ENCODE data around the gene MSANTD2. TPM values are rescaled to one million over a fixed set of nuclear protein-coding genes. Genes with fewer than 3 reads are reported as not detected.

MSANTD2 gene
- polyA plus RNA-seq, 2 of the 4 experiments (the other 2 are of a cell fraction) = 5.6 to 6.4 TPM

DNA sequence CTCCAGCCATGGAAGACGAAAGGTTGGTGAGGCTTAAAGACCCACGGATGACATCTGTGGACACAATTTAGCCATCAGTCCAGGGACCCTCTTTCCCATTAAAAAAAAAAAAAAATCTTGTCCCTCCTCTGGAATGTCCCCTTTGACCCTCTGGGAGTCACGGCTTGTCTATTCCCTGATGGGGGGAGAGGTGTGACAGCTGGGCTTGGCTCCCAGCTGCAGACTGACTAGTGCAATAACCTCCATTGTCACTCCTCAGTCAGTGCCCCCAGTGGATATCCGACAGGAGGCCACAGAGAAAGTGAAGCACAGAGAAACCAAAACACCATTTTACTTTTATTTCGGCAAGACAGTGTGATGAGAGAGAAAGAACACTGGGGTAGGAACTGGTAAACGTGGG is 45.5 kb downstream of the MSANTD2 start:
- no peak for DNase-seq (ENCODE audit: low read depth in 1 of 2, low spot score in 1 of 2)
- ChIA-PET POLR2A (no interaction called here), CTCF (interaction anchor here (0.8 to 4.7 kb wide), 4 partner anchors 8 to 86 kb away, joined by 3 to 38 read pairs (median 16); no protein-coding TSS in a partner anchor)
- TF ChIP-seq CHD2 (IDR thresholded peaks at IDR 0.05; ENCODE audit: low read length, partially characterized antibody) = no peak
- no peak for TF ChIP-seq EP300 (IDR thresholded peaks at IDR 0.05)
- TF ChIP-seq ZC3H11A (IDR thresholded peaks at IDR 0.05) = no peak
- TF ChIP-seq CBX2 (IDR thresholded peaks at IDR 0.05; ENCODE audit: borderline replicate concordance, low read depth) = no peak
- no peak for TF ChIP-seq CTCF (IDR thresholded peaks at IDR 0.05)
- TF ChIP-seq MAX (IDR thresholded peaks at IDR 0.05) = no peak
- no peak for TF ChIP-seq ZFP36 (IDR thresholded peaks at IDR 0.05; ENCODE audit: borderline replicate concordance, partially characterized antibody)
- no peak for TF ChIP-seq NPAS2 (CRISPR knock-in tag; IDR thresholded peaks at IDR 0.05; ENCODE audit: borderline replicate concordance)
- no peak for TF ChIP-seq HMGXB4 (CRISPR knock-in tag; IDR thresholded peaks at IDR 0.05; ENCODE audit: borderline replicate concordance)
- TF ChIP-seq HOXA7 (CRISPR knock-in tag; IDR thresholded peaks at IDR 0.05) = no peak
- no peak for TF ChIP-seq POLR2A (IDR thresholded peaks at IDR 0.05; ENCODE audit: low read length)
- no peak for TF ChIP-seq ESRRA (IDR thresholded peaks at IDR 0.05; ENCODE audit: borderline replicate concordance, low read length)
- no peak for TF ChIP-seq RCOR1 (IDR thresholded peaks at IDR 0.05; ENCODE audit: low read depth, low read length)
- TF ChIP-seq RFX5 (IDR thresholded peaks at IDR 0.05) = no peak
- no peak for TF ChIP-seq HOXB5 (CRISPR knock-in tag; IDR thresholded peaks at IDR 0.05)
- no peak for TF ChIP-seq GATA3 (IDR thresholded peaks at IDR 0.05; ENCODE audit: borderline replicate concordance)
- no peak for TF ChIP-seq RNF2 (IDR thresholded peaks at IDR 0.05; ENCODE audit: borderline replicate concordance, low read depth)
- no peak for TF ChIP-seq SMC3 (IDR thresholded peaks at IDR 0.05)
- Histone ChIP-seq H3K4me2 (no peak overlapping the region), H3K9me3 (no peaks in the 10 kb centered on the region), H3K27ac (no peak overlapping the region), H3K4me3 (no peak overlapping the region), H3K4me1 (peaks cover 12% of the 10 kb centered on the region)
- WGBS (ENCODE audit: missing lambda C conversion rate) = 83% methylated on average over 5 of the region's 6 CpGs
- FAIRE-seq = no peak
- no peak for ATAC-seq

DNA sequence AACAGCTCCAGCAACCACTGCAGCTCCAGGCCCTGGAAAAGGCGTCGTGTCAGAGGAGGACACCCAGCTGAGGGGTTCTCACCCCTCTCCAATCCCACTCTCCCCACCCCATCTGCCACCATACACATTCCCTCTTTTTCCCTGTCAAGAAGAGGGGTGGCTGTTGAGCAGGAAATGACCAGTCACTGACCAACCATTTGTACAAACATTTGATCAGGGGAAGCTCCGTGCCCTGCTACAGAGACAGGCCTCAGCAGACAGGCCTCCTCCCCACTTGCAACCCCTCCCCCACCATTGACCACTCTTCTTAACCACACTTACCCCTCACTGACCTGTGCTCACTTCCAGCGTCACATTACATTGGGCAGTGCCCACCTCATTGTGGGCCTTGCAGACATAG is 45.9 kb downstream of the MSANTD2 start:
- no peaks in the 10 kb centered on the region for H3K9me3 ChIP-seq
- CTCF ChIA-PET = interaction anchor here (0.8 to 4.4 kb wide), 4 partner anchors 9 to 110 kb away, joined by 3 to 26 read pairs (median 8); no protein-coding TSS in a partner anchor
- H3K4me3 ChIP-seq = no peak overlapping the region
- no peak overlapping the region for H3K4me2 ChIP-seq
- H3K27ac ChIP-seq = no peak overlapping the region
- 67% methylated on average over 3 of the region's 4 CpGs for WGBS (ENCODE audit: missing lambda C conversion rate)
- POLR2A ChIA-PET = no interaction called here
- ATAC-seq (no peak), FAIRE-seq (no peak), DNase-seq (ENCODE audit: low read depth in 1 of 2, low spot score in 1 of 2) (no peak)
- TF ChIP-seq HDAC2 (IDR thresholded peaks at IDR 0.05) = no peak
- TF ChIP-seq BCL3 (IDR thresholded peaks at IDR 0.05) = no peak
- TF ChIP-seq KDM5A (IDR thresholded peaks at IDR 0.05) = no peak
- no peak for TF ChIP-seq RNF2 (IDR thresholded peaks at IDR 0.05; ENCODE audit: borderline replicate concordance, low read depth)
- TF ChIP-seq CBX8 (IDR thresholded peaks at IDR 0.05) = no peak
- no peak for TF ChIP-seq CHD4 (IDR thresholded peaks at IDR 0.05; ENCODE audit: borderline replicate concordance)
- TF ChIP-seq JUN (IDR thresholded peaks at IDR 0.05) = no peak
- TF ChIP-seq HOXB5 (CRISPR knock-in tag; IDR thresholded peaks at IDR 0.05) = no peak
- no peak for TF ChIP-seq BHLHE40 (IDR thresholded peaks at IDR 0.05; ENCODE audit: low read depth, low read length)
- TF ChIP-seq CEBPB (IDR thresholded peaks at IDR 0.05) = no peak
- H3K4me1 ChIP-seq = peaks cover 9% of the 10 kb centered on the region
